ENCODE measurements around the gene SIGLEC12.
"Not testable (repeated sequence)": the region's sequence is repeated elsewhere in the genome, so short reads cannot be mapped to it uniquely, and the experiment has no call there.

SIGLEC12 gene

GRCh38 chr19:51460164-51460992 is 41.2 kb downstream of the SIGLEC12 start:
- DNase-seq (ENCODE audit: low spot score) (peak; percentile 53), FAIRE-seq (no peak)

- no peak for DNase-seq (ENCODE audit: low spot score)
- FAIRE-seq, result no peak
Measured at GRCh38 chr19:51458899-51459505, 42.6 kb downstream of the SIGLEC12 start.

- no peak for FAIRE-seq
Measured at GRCh38 chr19:51458051-51458645, 43.5 kb downstream of the SIGLEC12 start, which contains the start of gene SIGLEC8. TSS of gene SIGLEC8 (minus strand) at chr19:51458454. CDS start at chr19:51458387, 67 bp downstream.

GRCh38 chr19:51457351-51458013 is 44.1 kb downstream of the SIGLEC12 start:
- FAIRE-seq (no peak), DNase-seq (ENCODE audit: low spot score) (no peak)

More at GRCh38 chr19:51458051-51458645, 43.5 kb downstream of the SIGLEC12 start, which contains the start of gene SIGLEC8:
- no peak for DNase-seq (ENCODE audit: low spot score)

- FAIRE-seq (no peak), DNase-seq (ENCODE audit: low spot score) (no peak)
Measured at GRCh38 chr19:51456541-51457290, 44.9 kb downstream of the SIGLEC12 start.

- DNase-seq (ENCODE audit: low spot score) (no peak), FAIRE-seq (no peak)
Measured at GRCh38 chr19:51450730-51451307, 50.8 kb downstream of the SIGLEC12 start.

GRCh38 chr19:51448411-51449016 is 53.1 kb downstream of the SIGLEC12 start:
- FAIRE-seq (no peak), DNase-seq (ENCODE audit: low spot score) (no peak)

GRCh38 chr19:51448011-51448410 is 53.6 kb downstream of the SIGLEC12 start:
- DNase-seq (ENCODE audit: low spot score), result no peak
- no peak for FAIRE-seq

- not testable (repeated sequence) for FAIRE-seq; DNase-seq (ENCODE audit: low spot score)
Measured at GRCh38 chr19:51447510-51447909, 54.1 kb downstream of the SIGLEC12 start.

- DNase-seq (ENCODE audit: low spot score) (peak; percentile 47), FAIRE-seq (peak; percentile 98)
Measured at GRCh38 chr19:51441410-51442390, 59.9 kb downstream of the SIGLEC12 start.
